ENCODE data around the gene GRK5. TPM values are rescaled to one million over a fixed set of nuclear protein-coding genes. Genes with fewer than 3 reads are reported as not detected.

Gene GRK5
- total and polyA plus RNA-seq, 4 donors, result 18.5 to 43.1 (median 40.3) TPM

- WGBS, 2 donors, result 82 to 95% methylated on average over 13 of the region's 13 CpGs
- TF ChIP-seq CTCF (IDR thresholded peaks at IDR 0.05; ENCODE audit: control extremely low read depth, extremely low read depth), result no peak
- Histone ChIP-seq H3K27me3 (ENCODE audit: control insufficient read depth in 3 of 3, insufficient read depth in 3 of 3, low read length in 2 of 3) (no peaks in the 10 kb centered on the region), H3K27ac (ENCODE audit: low read depth in 1 of 2, low read length in 1 of 2) (no peak overlapping the region), H3K4me1 (ENCODE audit: control insufficient read depth in 5 of 5, insufficient read depth in 5 of 5, low read length in 5 of 5) (peaks cover 8 to 18% (median 16%) of the 10 kb centered on the region in 5 donors), H3K36me3 (ENCODE audit: control insufficient read depth in 4 of 4, insufficient read depth in 4 of 4, low read length in 4 of 4) (peaks cover 0 to 11% (median 8%) of the 10 kb centered on the region in 4 donors), H3K9me3 (ENCODE audit: control insufficient read depth in 4 of 4, insufficient read depth in 3 of 4, low read length in 3 of 4) (peaks cover 0 to 3% (median 1%) of the 10 kb centered on the region in 4 donors), H3K9ac (ENCODE audit: insufficient read depth in 1 of 2, low read length in 2 of 2) (no peak overlapping the region), H3K4me3 (no peak overlapping the region)
- ATAC-seq (ENCODE audit: insufficient read depth, low FRiP score) (no peak), DNase-seq (no peak)
These were observed 185.6 kb downstream of the GRK5 start for GRCh38 chr10:119393019-119393418.

- no peaks in the 10 kb centered on the region for H3K27me3 ChIP-seq (ENCODE audit: control insufficient read depth in 3 of 3, insufficient read depth in 3 of 3, low read length in 2 of 3)
- no peak for ATAC-seq (ENCODE audit: insufficient read depth, low FRiP score)
- WGBS, 2 donors, result 78 to 84% methylated on average over 11 of the region's 11 CpGs
These were observed 186.1 kb downstream of the GRK5 start for GRCh38 chr10:119393421-119393820.

GRCh38 chr10:119393845-119394244 is 186.5 kb downstream of the GRK5 start:
- no peak for DNase-seq
- H3K4me3 ChIP-seq, result no peak overlapping the region
- peaks cover 8 to 18% (median 16%) of the 10 kb centered on the region in 5 donors for H3K4me1 ChIP-seq (ENCODE audit: control insufficient read depth in 5 of 5, insufficient read depth in 5 of 5, low read length in 5 of 5)
- no peak overlapping the region for H3K9ac ChIP-seq (ENCODE audit: insufficient read depth in 1 of 2, low read length in 2 of 2)
- H3K27ac ChIP-seq (ENCODE audit: low read depth in 1 of 2, low read length in 1 of 2), result no peak overlapping the region
- H3K9me3 ChIP-seq (ENCODE audit: control insufficient read depth in 4 of 4, insufficient read depth in 3 of 4, low read length in 3 of 4), result no peaks in the 10 kb centered on the region
- ATAC-seq (ENCODE audit: insufficient read depth, low FRiP score), result no peak
- H3K27me3 ChIP-seq (ENCODE audit: control insufficient read depth in 3 of 3, insufficient read depth in 3 of 3, low read length in 2 of 3), result no peaks in the 10 kb centered on the region
- peaks cover 0 to 11% (median 8%) of the 10 kb centered on the region in 4 donors for H3K36me3 ChIP-seq (ENCODE audit: control insufficient read depth in 4 of 4, insufficient read depth in 4 of 4, low read length in 4 of 4)
- no peak for TF ChIP-seq CTCF (IDR thresholded peaks at IDR 0.05; ENCODE audit: control extremely low read depth, extremely low read depth)
- 96 to 98% methylated on average over 4 of the region's 4 CpGs for WGBS, 2 donors

More at GRCh38 chr10:119393421-119393820, 186.1 kb downstream of the GRK5 start:
- no peak overlapping the region for H3K27ac ChIP-seq (ENCODE audit: low read depth in 1 of 2, low read length in 1 of 2)
- H3K4me3 ChIP-seq, result no peak overlapping the region
- no peak overlapping the region for H3K9ac ChIP-seq (ENCODE audit: insufficient read depth in 1 of 2, low read length in 2 of 2)
- TF ChIP-seq CTCF (IDR thresholded peaks at IDR 0.05; ENCODE audit: control extremely low read depth, extremely low read depth), result no peak
- peaks cover 0 to 3% (median 1%) of the 10 kb centered on the region in 4 donors for H3K9me3 ChIP-seq (ENCODE audit: control insufficient read depth in 4 of 4, insufficient read depth in 3 of 4, low read length in 3 of 4)
- H3K4me1 ChIP-seq (ENCODE audit: control insufficient read depth in 5 of 5, insufficient read depth in 5 of 5, low read length in 5 of 5), result peaks cover 8 to 18% (median 16%) of the 10 kb centered on the region in 5 donors
- H3K36me3 ChIP-seq (ENCODE audit: control insufficient read depth in 4 of 4, insufficient read depth in 4 of 4, low read length in 4 of 4), result peaks cover 0 to 14% (median 10%) of the 10 kb centered on the region in 4 donors
- DNase-seq, result no peak

Measured in lung (tissue), 12 donors.